ENCODE results near the gene UBE2I. TPM values are rescaled to one million over a fixed set of nuclear protein-coding genes. Genes with fewer than 3 reads are reported as not detected.

The UBE2I gene
- total and polyA plus RNA-seq, 4 donors: 19.4 to 23.9 (median 22.5) TPM

- DNase-seq (ENCODE audit: low spot score): no peak
- no peak overlapping the region for H3K27ac ChIP-seq (ENCODE audit: low read depth in 1 of 2, low read length in 2 of 2)
- no peaks in the 10 kb centered on the region for H3K9me3 ChIP-seq (ENCODE audit: control insufficient read depth in 4 of 4, low read length in 3 of 4)
- no peak overlapping the region for H3K4me3 ChIP-seq (ENCODE audit: low read depth in 1 of 3, low read length in 3 of 3)
- no peaks in the 10 kb centered on the region for H3K36me3 ChIP-seq (ENCODE audit: control insufficient read depth in 4 of 4, insufficient read depth in 3 of 4, low read depth in 1 of 4, low read length in 3 of 4)
- H3K27me3 ChIP-seq (ENCODE audit: control insufficient read depth in 4 of 4, insufficient read depth in 4 of 4, low read length in 3 of 4): no peaks in the 10 kb centered on the region
- no peak overlapping the region for H3K9ac ChIP-seq (ENCODE audit: low read depth in 1 of 2, low read length in 2 of 2)
- TF ChIP-seq FOXA1 (IDR thresholded peaks at IDR 0.05) (no peak), CTCF (IDR thresholded peaks at IDR 0.05; ENCODE audit: low read depth, low read length, missing input control) (no peak), YY1 (IDR thresholded peaks at IDR 0.05) (no peak), HNF4G (IDR thresholded peaks at IDR 0.05) (no peak)
- 89% methylated on average over 39 of the region's 39 CpGs for WGBS
- peaks cover 5 to 24% (median 15%) of the 10 kb centered on the region in 4 donors for H3K4me1 ChIP-seq (ENCODE audit: control insufficient read depth in 4 of 4, insufficient read depth in 4 of 4, low read length in 3 of 4)
These were observed 32.3 kb downstream of the UBE2I start for GRCh38 chr16:1341495-1342420.

GRCh38 chr16:1342526-1343427, 33.3 kb downstream of the UBE2I start:
- no peaks in the 10 kb centered on the region for H3K36me3 ChIP-seq (ENCODE audit: control insufficient read depth in 4 of 4, insufficient read depth in 3 of 4, low read depth in 1 of 4, low read length in 3 of 4)
- H3K9ac ChIP-seq (ENCODE audit: low read depth in 1 of 2, low read length in 2 of 2): no peak overlapping the region
- WGBS: 10% methylated on average over 49 of the region's 49 CpGs
- no peak overlapping the region for H3K27ac ChIP-seq (ENCODE audit: low read depth in 1 of 2, low read length in 2 of 2)
- no peak for TF ChIP-seq JUND (IDR thresholded peaks at IDR 0.05)
- TF ChIP-seq GABPA (IDR thresholded peaks at IDR 0.05 in 1 of 2, conservative IDR thresholded peaks at IDR 0.05 in 1 of 2): peak in 1 of 2 donors; percentile 59
- no peak for TF ChIP-seq FOXA2 (IDR thresholded peaks at IDR 0.05)
- TF ChIP-seq YY1 (IDR thresholded peaks at IDR 0.05): peak; percentile 77
- peak in 1 of 2 donors; percentile 46 for TF ChIP-seq EGR1 (IDR thresholded peaks at IDR 0.05; ENCODE audit: low read depth in 2 of 2)
- TF ChIP-seq HNF4G (IDR thresholded peaks at IDR 0.05): no peak
- TF ChIP-seq FOXA1 (IDR thresholded peaks at IDR 0.05): no peak
- no peak for TF ChIP-seq ZBTB33 (IDR thresholded peaks at IDR 0.05)
- peak; percentile 38 to 63 for TF ChIP-seq HNF4A (conservative IDR thresholded peaks at IDR 0.05)
- TF ChIP-seq CTCF (IDR thresholded peaks at IDR 0.05; ENCODE audit: low read depth, low read length, missing input control): no peak
- TF ChIP-seq RXRA (IDR thresholded peaks at IDR 0.05): peak; percentile 42 to 53
- peak; percentile 97 for TF ChIP-seq SP1 (IDR thresholded peaks at IDR 0.05)
- TF ChIP-seq REST (IDR thresholded peaks at IDR 0.05): peak; percentile 34
- no peak for TF ChIP-seq TAF1 (conservative IDR thresholded peaks at IDR 0.05)
- TF ChIP-seq ATF3 (IDR thresholded peaks at IDR 0.05): no peak
- no peaks in the 10 kb centered on the region for H3K27me3 ChIP-seq (ENCODE audit: control insufficient read depth in 4 of 4, insufficient read depth in 4 of 4, low read length in 3 of 4)
- peak overlapping the region in 2 of 3 donors; percentile 49 to 63 for H3K4me3 ChIP-seq (ENCODE audit: low read depth in 1 of 3, low read length in 3 of 3)
- no peaks in the 10 kb centered on the region for H3K9me3 ChIP-seq (ENCODE audit: control insufficient read depth in 4 of 4, low read length in 3 of 4)
- peak; percentile 99 for DNase-seq (ENCODE audit: low spot score)
- peaks cover 5 to 24% (median 15%) of the 10 kb centered on the region in 4 donors for H3K4me1 ChIP-seq (ENCODE audit: control insufficient read depth in 4 of 4, insufficient read depth in 4 of 4, low read length in 3 of 4)
